ENCODE data around the gene SLC39A2. TPM values are rescaled to one million over a fixed set of nuclear protein-coding genes. Genes with fewer than 3 reads are reported as not detected.

SLC39A2 gene
- total and polyA plus RNA-seq, 4 experiments from 2014 or later: 0.67 TPM; not detected in 3

Small RNAs within 50 kb of the gene (microRNA-seq; reads per million reads assigned to microRNA genes)
- gene MIR6717 (ENCODE audit: borderline microRNAs expressed, borderline number of aligned reads, borderline replicate concordance): not detected

Other genes starting within 250 kb of the SLC39A2 start
- gene EDDM3B, start 230.9 kb upstream of the SLC39A2 start, total RNA-seq: not detected
- not detected for gene EDDM3B, start 230.9 kb upstream of the SLC39A2 start, polyA plus RNA-seq
- gene RNASE6, start 218.0 kb upstream of the SLC39A2 start, total RNA-seq: 1 to 10 TPM; 4.5 to 4.8 TPM
- gene RNASE6, start 218.0 kb upstream of the SLC39A2 start, polyA plus RNA-seq: 10 to 100 TPM; 11.8 to 15.8 TPM
- 1 to 10 TPM; 4.9 to 5.3 TPM for gene RNASE1, start 196.4 kb upstream of the SLC39A2 start, total RNA-seq
- gene RNASE1, start 196.4 kb upstream of the SLC39A2 start, polyA plus RNA-seq: not detected
- not detected for gene RNASE3, start 107.9 kb upstream of the SLC39A2 start, total RNA-seq
- gene RNASE3, start 107.9 kb upstream of the SLC39A2 start, polyA plus RNA-seq: not detected
- gene RNASE2, start 43.8 kb upstream of the SLC39A2 start, total RNA-seq: not detected
- not detected for gene RNASE2, start 43.8 kb upstream of the SLC39A2 start, polyA plus RNA-seq
- 100 to 1,000 TPM; 119 to 125 TPM for gene METTL17, start 9.3 kb upstream of the SLC39A2 start, total RNA-seq
- gene METTL17, start 9.3 kb upstream of the SLC39A2 start, polyA plus RNA-seq: 10 to 100 TPM; 36.9 to 42.0 TPM
- 10 to 100 TPM; 31.9 to 32.4 TPM for gene NDRG2, start 25.8 kb downstream of the SLC39A2 start, total RNA-seq
- gene NDRG2, start 25.8 kb downstream of the SLC39A2 start, polyA plus RNA-seq: 10 to 100 TPM; 26.9 to 34.5 TPM
- not detected for gene TPPP2, start 30.9 kb downstream of the SLC39A2 start, total RNA-seq
- gene TPPP2, start 30.9 kb downstream of the SLC39A2 start, polyA plus RNA-seq: not detected
- not detected for gene RNASE13, start 35.5 kb downstream of the SLC39A2 start, total RNA-seq
- not detected for gene RNASE13, start 35.5 kb downstream of the SLC39A2 start, polyA plus RNA-seq
- gene RNASE7, start 43.1 kb downstream of the SLC39A2 start, total RNA-seq: not detected
- not detected for gene RNASE7, start 43.1 kb downstream of the SLC39A2 start, polyA plus RNA-seq
- gene RNASE8, start 58.5 kb downstream of the SLC39A2 start, total RNA-seq: not detected
- not detected for gene RNASE8, start 58.5 kb downstream of the SLC39A2 start, polyA plus RNA-seq
- gene ARHGEF40, start 71.0 kb downstream of the SLC39A2 start, total RNA-seq: under 1 TPM; 0.42 to 0.49 TPM
- under 1 TPM; 0.52 to 0.66 TPM for gene ARHGEF40, start 71.0 kb downstream of the SLC39A2 start, polyA plus RNA-seq
- gene ZNF219, start 99.4 kb downstream of the SLC39A2 start, total RNA-seq: 1 to 10 TPM; 7.6 to 8.0 TPM
- gene ZNF219, start 99.4 kb downstream of the SLC39A2 start, polyA plus RNA-seq: 1 to 10 TPM in 1 of 2 donors, under 1 TPM in 1; 0.80 to 3.0 TPM
- not detected for gene TMEM253, start 101.8 kb downstream of the SLC39A2 start, total RNA-seq
- not detected for gene TMEM253, start 101.8 kb downstream of the SLC39A2 start, polyA plus RNA-seq
- not detected for gene OR5AU1, start 156.8 kb downstream of the SLC39A2 start, total RNA-seq
- gene OR5AU1, start 156.8 kb downstream of the SLC39A2 start, polyA plus RNA-seq: not detected